K562 (cell line): ENCODE results near the gene PPRC1. TPM values are rescaled to one million over a fixed set of nuclear protein-coding genes. Genes with fewer than 3 reads are reported as not detected.

Experiments used
- DACH1 ChIP-seq: fragments of 450-650 bp; IDR thresholded peaks from 2 replicates; pipeline ENCODE4 v1.6.1; 2018; ENCODE audit not compliant: partially characterized antibody
- ESRRA ChIP-seq: fragments of 450-650 bp; IDR thresholded peaks from 2 replicates; pipeline ENCODE4 v1.6.1; 2014; ENCODE audit warnings: low read depth, mild to moderate bottlenecking, moderate library complexity, borderline replicate concordance
- FOXA1 ChIP-seq: fragments of 450-650 bp; IDR thresholded peaks from 2 replicates; pipeline ENCODE4 v1.6.1; 2016; ENCODE audit warnings: mild to moderate bottlenecking, borderline replicate concordance
- FOXP1 ChIP-seq: sonication (generic); formaldehyde crosslinking; IDR thresholded peaks from 2 replicates; pipeline ENCODE4 v1.8.0; 2022; ENCODE audit warnings: mild to moderate bottlenecking, missing genetic modification reagents
- GABPA ChIP-seq: fragments of 200-800 bp; sonication (Bioruptor generic); conservative IDR thresholded peaks from 2 replicates; pipeline ENCODE4 v1.6.1; 2016; ENCODE audit warnings: low read depth, missing genetic modification characterization, missing compliant biosample characterization
- JUN ChIP-seq, 2 experiments: sonication (generic) in 1 of 2; formaldehyde crosslinking in 1 of 2; IDR thresholded peaks; 2 replicates each; pipeline versions ENCODE4 v1.6.1 to v1.8.0; 2012 to 2022; ENCODE audit warnings: borderline replicate concordance in 2 of 2, mild to moderate bottlenecking in 2 of 2, improper control_type of control experiment in 1 of 2, low read depth in 1 of 2, low read length in 1 of 2, missing genetic modification reagents in 1 of 2
- MTA2 ChIP-seq: fragments of 450-650 bp; IDR thresholded peaks from 2 replicates; pipeline ENCODE4 v1.6.1; 2016; ENCODE audit warnings: low read depth
- MTA3 ChIP-seq: fragments of 450-650 bp; formaldehyde crosslinking; IDR thresholded peaks from 2 replicates; pipeline ENCODE4 v1.6.1; 2017; ENCODE audit warnings: mild to moderate bottlenecking, borderline replicate concordance
- PHF20 ChIP-seq: fragments of 450-650 bp; IDR thresholded peaks from 2 replicates; pipeline ENCODE4 v1.6.1; 2018; ENCODE audit not compliant: partially characterized antibody
- PTRF ChIP-seq: fragments of 450-650 bp; IDR thresholded peaks from 2 replicates; pipeline ENCODE4 v1.6.1; 2016; ENCODE audit warnings: mild to moderate bottlenecking, missing genetic modification characterization, missing compliant biosample characterization
- RBFOX2 ChIP-seq: fragments of 200-400 bp; formaldehyde crosslinking; IDR thresholded peaks from 2 replicates; pipeline ENCODE4 v1.6.1; 2017; ENCODE audit warnings: low read depth, mild to moderate bottlenecking, low read length, moderate library complexity
- SMAD2 ChIP-seq: fragments of 150-350 bp; IDR thresholded peaks from 2 replicates; pipeline ENCODE4 v1.6.1; 2014; ENCODE audit warnings: low read depth, mild to moderate bottlenecking, low read length
- TBL1XR1 ChIP-seq, 2 experiments: IDR thresholded peaks; 2 replicates each; pipeline ENCODE4 v1.6.1; 2012; ENCODE audit warnings: improper control_type of control experiment in 2 of 2, low read length in 2 of 2, mild to moderate bottlenecking in 1 of 2
- TBP ChIP-seq: optimal IDR thresholded peaks from 2 replicates; pipeline ENCODE3; 2011; ENCODE audit warnings: low read depth, low read length, improper control_type of control experiment
- ZBTB7A ChIP-seq: IDR thresholded peaks from 2 replicates; pipeline ENCODE4 v1.6.1; 2011; ENCODE audit warnings: low read depth, mild to moderate bottlenecking, low read length, moderate library complexity, borderline replicate concordance; ENCODE audit not compliant: control insufficient read depth
- ZNF184 ChIP-seq: sonication (generic); formaldehyde crosslinking; IDR thresholded peaks from 2 replicates; pipeline ENCODE4 v1.5.0; 2020; ENCODE audit warnings: missing genetic modification reagents
- ZNF408 ChIP-seq: fragments of 250-450 bp; sonication (Bioruptor Pico); IDR thresholded peaks from 2 replicates; pipeline ENCODE4 v1.4.0; 2020; ENCODE audit warnings: low read depth, mild to moderate bottlenecking, moderate library complexity
- ZNF431 ChIP-seq: sonication (generic); formaldehyde crosslinking; IDR thresholded peaks from 2 replicates; pipeline ENCODE4 v1.8.0; 2022; ENCODE audit warnings: mild to moderate bottlenecking, missing genetic modification reagents
- polyA plus RNA-seq, 8 experiments: library from polyadenylated mRNA; depleted of rRNA in 4 of 8; stranded (reverse) in 5 of 8; unstranded in 3 of 8; fragments of >200 nt; fragmentation: Nextera tagmentation in 2 of 8; fragmentation: Illumina TruSeq in 1 of 8; extraction: Ambion mirVana in 2 of 8; extraction: Trizol in 1 of 8; gene quantifications; 2 replicates each; pipeline versions ENCODE4 v1.2.1 to v1.2.3, GENCODE V29; 2011 to 2014; ENCODE audit warnings: inconsistent platforms in 1 of 8, missing spikeins in 1 of 8
- total RNA-seq, 7 experiments: library from RNA; depleted of rRNA in 6 of 7; stranded (reverse); fragments of >200 nt in 6 of 7; fragmentation: Illumina TruSeq in 2 of 7; extraction: Trizol in 2 of 7; gene quantifications; 2 replicates each; pipeline versions ENCODE4 v1.2.1 to v1.2.3, GENCODE V29; 2011 to 2021; ENCODE audit warnings: low replicate concordance in 1 of 7
- TF ChIP-seq, protein P1 (sequence below): sonication (generic); formaldehyde crosslinking; IDR thresholded peaks from 2 replicates; pipeline ENCODE4 v1.8.0; 2022; ENCODE audit warnings: mild to moderate bottlenecking, missing genetic modification reagents
- TF ChIP-seq, protein P2 (sequence below): fragments of 250-450 bp; sonication (Bioruptor Pico); IDR thresholded peaks from 2 replicates; pipeline ENCODE4 v1.4.0; 2020; ENCODE audit warnings: mild to moderate bottlenecking
- TF ChIP-seq, protein P3 (sequence below): sonication (generic); formaldehyde crosslinking; IDR thresholded peaks from 2 replicates; pipeline ENCODE4 v1.8.0; 2022; ENCODE audit warnings: mild to moderate bottlenecking, low read depth, missing genetic modification reagents
- TF ChIP-seq, protein P4 (sequence below): fragments of 450-650 bp; conservative IDR thresholded peaks from 2 replicates; pipeline ENCODE4 v1.6.1; 2016; ENCODE audit warnings: missing genetic modification characterization, low read depth, mild to moderate bottlenecking, control low read depth, missing compliant biosample characterization

PPRC1 gene
- total and polyA plus RNA-seq, 9 of the 15 experiments (the other 6 are each of a cell fraction or from before 2014, with no cell fraction given), result 8.5 to 47.1 (median 16.2) TPM

DNA sequence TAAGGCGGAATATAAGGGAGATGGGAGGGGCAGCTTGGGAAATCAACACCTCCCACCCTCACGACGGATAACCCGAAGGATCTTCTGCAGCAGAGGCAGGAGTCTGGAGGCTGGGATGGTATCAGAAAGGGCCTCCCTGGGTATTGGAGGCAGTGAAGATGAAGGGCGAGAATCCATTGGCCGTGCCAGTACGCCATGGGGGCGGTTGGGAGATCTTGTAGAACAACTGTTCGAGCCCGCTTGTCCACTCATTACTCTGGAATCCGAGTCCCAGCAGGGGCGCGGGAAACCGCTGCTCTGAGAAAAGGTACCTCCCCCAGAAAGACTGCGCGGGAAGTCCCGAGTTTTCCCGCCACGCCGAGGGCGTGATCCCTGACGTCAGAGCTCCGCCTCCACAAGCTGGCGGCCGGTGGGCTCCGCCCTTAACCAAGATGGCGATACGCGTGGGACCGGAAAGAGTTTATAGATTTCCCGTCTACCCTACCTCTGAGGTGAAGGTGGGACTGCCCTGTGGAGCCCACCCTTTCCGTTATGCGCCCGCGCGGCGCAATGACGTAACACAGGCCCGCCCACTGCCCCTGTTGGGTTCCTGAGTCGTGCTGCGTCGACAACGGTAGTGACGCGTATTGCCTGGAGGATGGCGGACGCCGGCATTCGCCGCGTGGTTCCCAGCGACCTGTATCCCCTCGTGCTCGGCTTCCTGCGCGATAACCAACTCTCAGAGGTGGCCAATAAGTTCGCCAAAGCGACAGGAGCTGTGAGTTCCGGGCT is 19.1 kb downstream of the PPRC1 start, which contains the start of gene NOLC1 (continued):
- TF ChIP-seq, protein P1, sequence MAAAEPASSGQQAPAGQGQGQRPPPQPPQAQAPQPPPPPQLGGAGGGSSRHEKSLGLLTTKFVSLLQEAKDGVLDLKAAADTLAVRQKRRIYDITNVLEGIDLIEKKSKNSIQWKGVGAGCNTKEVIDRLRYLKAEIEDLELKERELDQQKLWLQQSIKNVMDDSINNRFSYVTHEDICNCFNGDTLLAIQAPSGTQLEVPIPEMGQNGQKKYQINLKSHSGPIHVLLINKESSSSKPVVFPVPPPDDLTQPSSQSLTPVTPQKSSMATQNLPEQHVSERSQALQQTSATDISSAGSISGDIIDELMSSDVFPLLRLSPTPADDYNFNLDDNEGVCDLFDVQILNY (CRISPR knock-in tag), result peak; percentile 98
- TF ChIP-seq PHF20, result peak; percentile 73
- peak; percentile 79 for TF ChIP-seq FOXP1 (CRISPR knock-in tag)
- no peak for TF ChIP-seq PTRF
- peak in 1 of 2 experiments; percentile 90; a peak in 2 of 4 replicates for TF ChIP-seq TBL1XR1 (IDR thresholded peaks at IDR 0.05; ENCODE audit: low read length in 2 of 2)
- peak; percentile 79; the same call in 1 of the 2 replicates for TF ChIP-seq ZNF431 (CRISPR knock-in tag)
- TF ChIP-seq MTA3, result 0 out of 2 replicates have a peak, but pooled peaks have one; percentile 16
- TF ChIP-seq ESRRA, result peak; percentile 91
- peak; percentile 88 for TF ChIP-seq TBP
- no peak for TF ChIP-seq ZNF184
- TF ChIP-seq, protein P2, sequence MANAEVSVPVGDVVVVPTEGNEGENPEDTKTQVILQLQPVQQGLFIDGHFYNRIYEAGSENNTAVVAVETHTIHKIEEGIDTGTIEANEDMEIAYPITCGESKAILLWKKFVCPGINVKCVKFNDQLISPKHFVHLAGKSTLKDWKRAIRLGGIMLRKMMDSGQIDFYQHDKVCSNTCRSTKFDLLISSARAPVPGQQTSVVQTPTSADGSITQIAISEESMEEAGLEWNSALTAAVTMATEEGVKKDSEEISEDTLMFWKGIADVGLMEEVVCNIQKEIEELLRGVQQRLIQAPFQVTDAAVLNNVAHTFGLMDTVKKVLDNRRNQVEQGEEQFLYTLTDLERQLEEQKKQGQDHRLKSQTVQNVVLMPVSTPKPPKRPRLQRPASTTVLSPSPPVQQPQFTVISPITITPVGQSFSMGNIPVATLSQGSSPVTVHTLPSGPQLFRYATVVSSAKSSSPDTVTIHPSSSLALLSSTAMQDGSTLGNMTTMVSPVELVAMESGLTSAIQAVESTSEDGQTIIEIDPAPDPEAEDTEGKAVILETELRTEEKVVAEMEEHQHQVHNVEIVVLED (CRISPR knock-in tag), result peak; percentile 57; the same call in 1 of the 2 replicates
- TF ChIP-seq JUN (IDR thresholded peaks at IDR 0.05; ENCODE audit: borderline replicate concordance, low read depth, low read length), result peak; percentile 35; the same call in 1 of the 2 replicates
- peak; percentile 64; the same call in 1 of the 2 replicates for TF ChIP-seq JUN (CRISPR knock-in tag; IDR thresholded peaks at IDR 0.05; ENCODE audit: borderline replicate concordance)
- TF ChIP-seq SMAD2, result no peak
- peak; percentile 95 for TF ChIP-seq GABPA (tag)
- TF ChIP-seq, protein P3, sequence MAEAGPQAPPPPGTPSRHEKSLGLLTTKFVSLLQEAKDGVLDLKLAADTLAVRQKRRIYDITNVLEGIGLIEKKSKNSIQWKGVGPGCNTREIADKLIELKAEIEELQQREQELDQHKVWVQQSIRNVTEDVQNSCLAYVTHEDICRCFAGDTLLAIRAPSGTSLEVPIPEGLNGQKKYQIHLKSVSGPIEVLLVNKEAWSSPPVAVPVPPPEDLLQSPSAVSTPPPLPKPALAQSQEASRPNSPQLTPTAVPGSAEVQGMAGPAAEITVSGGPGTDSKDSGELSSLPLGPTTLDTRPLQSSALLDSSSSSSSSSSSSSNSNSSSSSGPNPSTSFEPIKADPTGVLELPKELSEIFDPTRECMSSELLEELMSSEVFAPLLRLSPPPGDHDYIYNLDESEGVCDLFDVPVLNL (CRISPR knock-in tag), result peak; percentile 97
- no peak for TF ChIP-seq FOXA1
- TF ChIP-seq ZNF408 (CRISPR knock-in tag), result no peak
- no peak for TF ChIP-seq DACH1
- peak; percentile 90; the same call in 1 of the 2 replicates for TF ChIP-seq ZBTB7A
- no peak for TF ChIP-seq MTA2
- TF ChIP-seq, protein P4, sequence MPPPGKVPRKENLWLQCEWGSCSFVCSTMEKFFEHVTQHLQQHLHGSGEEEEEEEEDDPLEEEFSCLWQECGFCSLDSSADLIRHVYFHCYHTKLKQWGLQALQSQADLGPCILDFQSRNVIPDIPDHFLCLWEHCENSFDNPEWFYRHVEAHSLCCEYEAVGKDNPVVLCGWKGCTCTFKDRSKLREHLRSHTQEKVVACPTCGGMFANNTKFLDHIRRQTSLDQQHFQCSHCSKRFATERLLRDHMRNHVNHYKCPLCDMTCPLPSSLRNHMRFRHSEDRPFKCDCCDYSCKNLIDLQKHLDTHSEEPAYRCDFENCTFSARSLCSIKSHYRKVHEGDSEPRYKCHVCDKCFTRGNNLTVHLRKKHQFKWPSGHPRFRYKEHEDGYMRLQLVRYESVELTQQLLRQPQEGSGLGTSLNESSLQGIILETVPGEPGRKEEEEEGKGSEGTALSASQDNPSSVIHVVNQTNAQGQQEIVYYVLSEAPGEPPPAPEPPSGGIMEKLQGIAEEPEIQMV (tag), result peak; percentile 87
- TF ChIP-seq RBFOX2, result peak; percentile 100
